ENCODE measurements around the gene SRGAP1.

Gene SRGAP1

DNA sequence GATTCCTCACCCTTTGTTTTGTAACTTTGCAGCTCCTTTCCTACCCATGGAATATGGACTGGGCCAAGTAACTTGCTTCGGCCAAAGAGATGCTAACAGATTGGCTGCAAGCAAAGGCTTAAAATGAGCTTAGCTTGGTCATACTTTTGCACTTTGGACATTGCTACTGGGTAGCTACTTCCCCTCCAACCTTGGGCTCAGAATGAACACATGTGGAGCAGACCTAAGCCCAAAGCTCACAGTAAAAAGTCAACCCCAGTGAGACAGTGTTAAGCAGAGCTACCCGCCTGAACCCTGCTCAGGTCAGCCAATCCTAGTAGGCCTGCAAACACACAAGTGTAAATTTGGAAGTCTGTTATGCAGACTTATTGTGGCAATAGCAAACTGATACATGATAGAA lies 363.0 kb downstream of the SRGAP1 start:
- TF ChIP-seq GATA3 (IDR thresholded peaks at IDR 0.05; ENCODE audit: low read depth, low read length) = no peak

Measured in SH-SY5Y (cell line).